GM12874 (cell line): ENCODE measurements around the gene HLCS.

Experiments
- TF ChIP-seq, protein P1 (sequence below): IDR thresholded peaks from 2 replicates; pipeline ENCODE4 v1.5.1; 2011; ENCODE audit warnings: low read depth, mild to moderate bottlenecking, control low read depth, low read length, moderate library complexity; ENCODE audit not compliant: insufficient read depth

HLCS gene

DNA sequence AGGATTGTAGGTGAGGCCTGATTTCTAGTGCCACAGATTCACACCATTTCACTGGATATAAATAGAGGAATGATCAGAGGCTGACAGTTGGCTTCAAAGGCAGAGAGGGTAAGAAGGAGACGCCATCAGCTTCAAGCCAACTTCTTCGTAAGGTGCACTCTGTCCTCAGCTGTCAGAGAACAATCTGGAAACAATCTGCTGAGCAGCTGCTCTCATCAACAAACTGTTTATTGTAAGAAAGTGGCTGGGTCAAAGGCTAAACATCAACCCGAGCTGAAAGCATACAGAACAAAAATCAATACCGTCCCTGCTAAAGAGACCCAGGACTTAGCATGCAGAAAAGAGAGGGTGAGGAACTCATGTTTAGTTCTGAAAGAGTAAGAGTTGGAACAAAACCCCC is 48.2 kb downstream of the HLCS start:
- TF ChIP-seq, protein P1, sequence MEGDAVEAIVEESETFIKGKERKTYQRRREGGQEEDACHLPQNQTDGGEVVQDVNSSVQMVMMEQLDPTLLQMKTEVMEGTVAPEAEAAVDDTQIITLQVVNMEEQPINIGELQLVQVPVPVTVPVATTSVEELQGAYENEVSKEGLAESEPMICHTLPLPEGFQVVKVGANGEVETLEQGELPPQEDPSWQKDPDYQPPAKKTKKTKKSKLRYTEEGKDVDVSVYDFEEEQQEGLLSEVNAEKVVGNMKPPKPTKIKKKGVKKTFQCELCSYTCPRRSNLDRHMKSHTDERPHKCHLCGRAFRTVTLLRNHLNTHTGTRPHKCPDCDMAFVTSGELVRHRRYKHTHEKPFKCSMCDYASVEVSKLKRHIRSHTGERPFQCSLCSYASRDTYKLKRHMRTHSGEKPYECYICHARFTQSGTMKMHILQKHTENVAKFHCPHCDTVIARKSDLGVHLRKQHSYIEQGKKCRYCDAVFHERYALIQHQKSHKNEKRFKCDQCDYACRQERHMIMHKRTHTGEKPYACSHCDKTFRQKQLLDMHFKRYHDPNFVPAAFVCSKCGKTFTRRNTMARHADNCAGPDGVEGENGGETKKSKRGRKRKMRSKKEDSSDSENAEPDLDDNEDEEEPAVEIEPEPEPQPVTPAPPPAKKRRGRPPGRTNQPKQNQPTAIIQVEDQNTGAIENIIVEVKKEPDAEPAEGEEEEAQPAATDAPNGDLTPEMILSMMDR = no peak

DNA sequence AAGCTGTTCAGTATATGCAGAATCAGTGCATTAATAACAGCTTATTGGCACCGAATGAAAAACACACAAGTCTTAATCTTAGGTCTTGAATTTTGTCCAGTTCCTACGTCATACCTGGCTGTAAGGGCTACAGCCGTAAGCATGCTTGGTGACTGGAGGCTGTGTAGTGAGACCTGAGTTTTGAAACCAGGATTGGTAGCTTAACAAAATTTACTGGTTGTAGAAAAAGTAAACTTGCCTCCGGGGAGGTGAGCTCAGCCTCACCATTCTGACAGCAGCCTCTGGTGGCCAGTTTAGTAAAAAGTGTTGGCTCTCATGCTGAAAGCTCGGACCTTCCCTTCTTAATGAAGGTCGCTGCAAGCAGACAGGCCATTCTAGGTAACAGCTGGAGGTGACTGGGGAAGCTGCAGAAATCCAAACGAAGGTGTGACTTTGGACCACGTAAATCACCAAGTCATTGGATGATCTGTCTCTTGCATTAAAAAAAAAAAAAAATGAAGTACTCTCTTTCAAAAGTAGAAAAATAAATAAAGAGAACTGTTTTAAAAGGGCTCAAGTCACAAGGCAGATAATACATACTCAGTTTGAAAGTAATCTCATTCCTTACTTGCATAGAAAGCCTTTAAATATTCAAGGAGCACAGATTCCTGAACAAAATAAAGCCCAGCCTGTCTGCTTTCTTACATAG is 48.9 kb downstream of the HLCS start:
- TF ChIP-seq, protein P1 = peak; percentile 24; the same call in 1 of the 2 replicates

DNA sequence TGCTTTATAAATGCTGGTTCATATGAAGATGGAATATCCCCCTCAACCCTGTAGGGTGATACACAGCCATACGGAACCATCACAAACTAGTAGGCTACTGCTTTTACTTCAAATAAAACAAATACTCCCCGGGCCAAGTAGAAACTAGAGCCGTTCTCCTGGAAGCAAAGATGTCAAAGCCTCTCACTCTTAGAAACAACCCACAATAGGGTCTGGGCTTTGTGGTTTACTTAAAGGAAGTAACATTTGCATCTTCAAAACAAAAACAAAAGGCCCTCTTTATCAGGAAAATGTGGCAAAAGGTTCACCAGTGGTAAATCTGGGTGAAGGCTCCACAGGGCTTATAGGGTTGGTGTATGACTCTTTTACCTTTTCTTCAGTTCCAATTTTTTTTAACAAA is 49.8 kb downstream of the HLCS start:
- TF ChIP-seq, protein P1 = no peak

- TF ChIP-seq, protein P1 = no peak
Observed at GRCh38 chr21:36915696-36916245, 50.7 kb downstream of the HLCS start.

DNA sequence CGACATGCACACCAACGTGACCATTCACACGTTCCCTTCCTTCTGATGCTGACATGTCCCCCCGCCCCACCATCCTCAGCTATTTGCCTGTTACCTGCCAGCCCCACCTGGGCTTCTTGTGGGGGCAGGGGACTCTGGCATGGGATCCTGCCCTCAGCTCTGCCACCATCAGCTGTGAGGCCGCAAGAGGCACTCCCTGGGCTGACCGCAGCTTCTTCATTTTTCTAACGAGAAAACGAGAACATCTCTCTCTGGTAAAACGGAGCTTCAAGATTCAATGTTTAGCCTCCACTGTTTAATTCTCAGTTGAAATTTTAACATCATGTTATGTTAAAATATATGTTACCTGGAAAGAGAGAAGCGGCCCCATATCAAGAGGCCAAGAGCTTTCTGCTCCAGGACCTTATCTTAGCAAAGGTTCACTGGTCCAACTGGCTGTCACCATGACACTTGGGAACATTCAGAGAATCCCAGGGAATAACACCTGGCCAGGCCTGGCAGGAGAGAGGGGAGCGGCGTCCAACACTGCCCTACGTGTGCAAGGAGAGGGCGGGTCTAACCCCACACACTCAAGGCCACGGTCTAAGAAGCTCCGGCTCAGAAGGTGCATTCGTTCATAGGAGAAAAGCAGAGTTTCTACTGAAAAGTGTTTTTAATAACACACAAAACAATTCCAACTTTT is 51.3 kb downstream of the HLCS start:
- TF ChIP-seq, protein P1 = no peak

DNA sequence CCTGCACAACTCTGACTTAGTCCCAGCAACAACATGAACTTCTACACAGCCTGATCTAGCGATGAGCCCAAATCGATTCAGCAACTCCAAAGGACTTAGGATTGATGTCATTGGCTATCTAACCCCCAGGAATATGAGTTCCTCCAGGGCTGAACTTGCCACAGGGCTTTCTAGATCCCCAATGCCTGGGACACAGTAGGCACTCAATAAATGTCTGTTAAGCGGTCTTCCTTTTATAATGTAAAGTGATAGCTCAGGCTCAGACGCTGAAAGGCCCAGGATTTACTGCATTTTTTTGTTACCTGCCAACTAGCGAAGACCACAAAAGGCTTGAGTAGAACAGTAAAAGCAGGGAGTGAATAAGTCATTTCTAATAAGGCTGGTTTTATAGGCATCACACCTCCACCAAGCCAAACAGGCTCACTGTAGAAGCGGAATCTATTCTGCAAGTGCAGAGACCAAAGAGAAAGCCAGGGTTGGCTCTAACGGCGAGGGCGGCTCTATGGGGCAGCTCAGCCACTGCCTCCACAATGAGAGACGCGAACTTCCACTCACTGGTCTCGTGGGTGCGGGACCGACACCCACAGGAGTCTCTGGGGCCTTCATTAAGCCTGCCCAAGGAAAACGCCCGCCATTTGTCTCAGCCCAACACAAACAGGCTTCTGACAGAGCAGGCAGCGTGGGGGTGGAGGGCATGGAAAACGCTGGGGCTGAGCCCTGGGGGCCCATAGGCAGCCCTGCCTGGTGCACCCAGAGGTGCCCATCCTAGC is 52.0 kb downstream of the HLCS start:
- TF ChIP-seq, protein P1 = no peak
